HepG2 (cell line): ENCODE data around the gene PPOX. TPM values are rescaled to one million over a fixed set of nuclear protein-coding genes. Genes with fewer than 3 reads are reported as not detected.

ENCODE experiments used
- ADNP ChIP-seq: sonication (generic); formaldehyde crosslinking; IDR thresholded peaks from 2 replicates; pipeline ENCODE4 v1.4.0; 2020; ENCODE audit warnings: missing genetic modification reagents
- ATF7-NPFF ChIP-seq: sonication (generic); formaldehyde crosslinking; IDR thresholded peaks from 2 replicates; pipeline ENCODE4 v1.8.1; 2023; ENCODE audit warnings: mild to moderate bottlenecking, low read depth, missing genetic modification reagents, moderate library complexity
- CREB1 ChIP-seq, 2 experiments: fragments of 450-650 bp in 1 of 2; IDR thresholded peaks; 2 replicates each; pipeline ENCODE4 v1.6.1; 2016 to 2017; ENCODE audit warnings: control low read depth in 1 of 2, mild to moderate bottlenecking in 1 of 2, missing compliant biosample characterization in 1 of 2, missing genetic modification characterization in 1 of 2
- HHEX ChIP-seq: IDR thresholded peaks from 2 replicates; pipeline ENCODE4 v1.6.1; 2016; ENCODE audit warnings: control low read depth
- MXI1 ChIP-seq: IDR thresholded peaks from 3 replicates; pipeline ENCODE4 v1.6.1; 2012; ENCODE audit warnings: low read depth, low read length, inconsistent platforms, borderline replicate concordance
- MYNN ChIP-seq: sonication (generic); formaldehyde crosslinking; IDR thresholded peaks from 2 replicates; pipeline ENCODE4 v1.4.0; 2020; ENCODE audit warnings: mild to moderate bottlenecking, low read depth, missing genetic modification reagents
- NFKBIZ ChIP-seq: IDR thresholded peaks from 2 replicates; pipeline ENCODE4 v1.6.1; 2018; ENCODE audit warnings: missing genetic modification reagents, missing compliant biosample characterization
- SRSF1 ChIP-seq: fragments of 200-400 bp; formaldehyde crosslinking; optimal IDR thresholded peaks from 2 replicates; pipeline ENCODE3; 2017; ENCODE audit warnings: mild to moderate bottlenecking, low read depth, low read length, moderate library complexity
- SRSF4 ChIP-seq: fragments of 200-400 bp; formaldehyde crosslinking; IDR thresholded peaks from one replicate; pipeline ENCODE4 v1.6.1; 2018; ENCODE audit warnings: mild to moderate bottlenecking, low read depth, low read length, moderate library complexity; ENCODE audit not compliant: poor library complexity, severe bottlenecking
- TFE3 ChIP-seq: IDR thresholded peaks from 2 replicates; pipeline ENCODE4 v1.6.1; 2016
- ZFP37 ChIP-seq: sonication (generic); formaldehyde crosslinking; IDR thresholded peaks from 2 replicates; pipeline ENCODE4 v1.4.0; 2020; ENCODE audit warnings: missing genetic modification reagents, borderline replicate concordance
- ZFP82 ChIP-seq: sonication (generic); formaldehyde crosslinking; IDR thresholded peaks from 2 replicates; pipeline ENCODE4 v1.5.1; 2020; ENCODE audit warnings: mild to moderate bottlenecking, missing genetic modification reagents, borderline replicate concordance
- ZHX1 ChIP-seq: sonication (generic); formaldehyde crosslinking; IDR thresholded peaks from 2 replicates; pipeline ENCODE4 v1.8.1; 2022; ENCODE audit warnings: low read depth, mild to moderate bottlenecking, missing genetic modification reagents
- ZNF230 ChIP-seq: sonication (generic); formaldehyde crosslinking; IDR thresholded peaks from 2 replicates; pipeline ENCODE4 v1.4.0; 2020; ENCODE audit warnings: mild to moderate bottlenecking, missing genetic modification reagents
- ZNF317 ChIP-seq: sonication (generic); formaldehyde crosslinking; IDR thresholded peaks from 2 replicates; pipeline ENCODE4 v1.5.0; 2020; ENCODE audit warnings: mild to moderate bottlenecking, missing genetic modification reagents
- polyA plus RNA-seq, 8 experiments: library from polyadenylated mRNA; depleted of rRNA in 3 of 8; stranded (reverse) in 7 of 8; unstranded in 1 of 8; fragments of >200 nt; fragmentation: Illumina TruSeq in 4 of 8; extraction: Trizol in 4 of 8; gene quantifications; 2 replicates each; pipeline versions ENCODE4 v1.2.1 to v1.2.3, GENCODE V29; 2011 to 2016; ENCODE audit warnings: low read depth in 4 of 8, missing spikeins in 1 of 8, mixed read lengths in 1 of 8; ENCODE audit not compliant: insufficient read depth in 1 of 8
- total RNA-seq, 5 experiments: library from RNA; depleted of rRNA; stranded (reverse); fragments of >200 nt; fragmentation: Illumina TruSeq; extraction: Trizol; gene quantifications; 2 replicates each; pipeline ENCODE4 v1.2.3, GENCODE V29; 2016; ENCODE audit warnings: low read depth in 1 of 5
- TF ChIP-seq, protein P1 (sequence below): sonication (generic); formaldehyde crosslinking; IDR thresholded peaks from 2 replicates; pipeline ENCODE4 v1.4.0; 2020; ENCODE audit warnings: missing genetic modification reagents
- TF ChIP-seq, protein P2 (sequence below): sonication (generic); formaldehyde crosslinking; IDR thresholded peaks from 2 replicates; pipeline ENCODE4 v1.8.0; 2022; ENCODE audit warnings: low read depth, missing genetic modification reagents
- TF ChIP-seq, protein P3 (sequence below): sonication (generic); formaldehyde crosslinking; IDR thresholded peaks from 2 replicates; pipeline ENCODE4 v1.4.0; 2020; ENCODE audit warnings: missing genetic modification reagents

PPOX gene
- total and polyA plus RNA-seq, 2 of the 13 experiments (the other 11 are each of a cell fraction or from before 2014, with no cell fraction given), result 15.5 to 27.7 TPM

GRCh38 chr1:161153682-161154337 is 12.4 kb upstream of the PPOX start, which contains the start of gene UFC1 (continued):
- TF ChIP-seq, protein P1, sequence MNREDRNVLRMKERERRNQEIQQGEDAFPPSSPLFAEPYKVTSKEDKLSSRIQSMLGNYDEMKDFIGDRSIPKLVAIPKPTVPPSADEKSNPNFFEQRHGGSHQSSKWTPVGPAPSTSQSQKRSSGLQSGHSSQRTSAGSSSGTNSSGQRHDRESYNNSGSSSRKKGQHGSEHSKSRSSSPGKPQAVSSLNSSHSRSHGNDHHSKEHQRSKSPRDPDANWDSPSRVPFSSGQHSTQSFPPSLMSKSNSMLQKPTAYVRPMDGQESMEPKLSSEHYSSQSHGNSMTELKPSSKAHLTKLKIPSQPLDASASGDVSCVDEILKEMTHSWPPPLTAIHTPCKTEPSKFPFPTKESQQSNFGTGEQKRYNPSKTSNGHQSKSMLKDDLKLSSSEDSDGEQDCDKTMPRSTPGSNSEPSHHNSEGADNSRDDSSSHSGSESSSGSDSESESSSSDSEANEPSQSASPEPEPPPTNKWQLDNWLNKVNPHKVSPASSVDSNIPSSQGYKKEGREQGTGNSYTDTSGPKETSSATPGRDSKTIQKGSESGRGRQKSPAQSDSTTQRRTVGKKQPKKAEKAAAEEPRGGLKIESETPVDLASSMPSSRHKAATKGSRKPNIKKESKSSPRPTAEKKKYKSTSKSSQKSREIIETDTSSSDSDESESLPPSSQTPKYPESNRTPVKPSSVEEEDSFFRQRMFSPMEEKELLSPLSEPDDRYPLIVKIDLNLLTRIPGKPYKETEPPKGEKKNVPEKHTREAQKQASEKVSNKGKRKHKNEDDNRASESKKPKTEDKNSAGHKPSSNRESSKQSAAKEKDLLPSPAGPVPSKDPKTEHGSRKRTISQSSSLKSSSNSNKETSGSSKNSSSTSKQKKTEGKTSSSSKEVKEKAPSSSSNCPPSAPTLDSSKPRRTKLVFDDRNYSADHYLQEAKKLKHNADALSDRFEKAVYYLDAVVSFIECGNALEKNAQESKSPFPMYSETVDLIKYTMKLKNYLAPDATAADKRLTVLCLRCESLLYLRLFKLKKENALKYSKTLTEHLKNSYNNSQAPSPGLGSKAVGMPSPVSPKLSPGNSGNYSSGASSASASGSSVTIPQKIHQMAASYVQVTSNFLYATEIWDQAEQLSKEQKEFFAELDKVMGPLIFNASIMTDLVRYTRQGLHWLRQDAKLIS (CRISPR knock-in tag), result no peak; the same call in 1 of the 2 replicates
- TF ChIP-seq ZHX1 (CRISPR knock-in tag), result peak; percentile 77
- TF ChIP-seq CREB1 (IDR thresholded peaks at IDR 0.05), result peak; percentile 56
- TF ChIP-seq CREB1 (CRISPR knock-in tag; IDR thresholded peaks at IDR 0.05), result peak; percentile 83
- no peak for TF ChIP-seq ZNF230 (CRISPR knock-in tag)
- TF ChIP-seq, protein P2, sequence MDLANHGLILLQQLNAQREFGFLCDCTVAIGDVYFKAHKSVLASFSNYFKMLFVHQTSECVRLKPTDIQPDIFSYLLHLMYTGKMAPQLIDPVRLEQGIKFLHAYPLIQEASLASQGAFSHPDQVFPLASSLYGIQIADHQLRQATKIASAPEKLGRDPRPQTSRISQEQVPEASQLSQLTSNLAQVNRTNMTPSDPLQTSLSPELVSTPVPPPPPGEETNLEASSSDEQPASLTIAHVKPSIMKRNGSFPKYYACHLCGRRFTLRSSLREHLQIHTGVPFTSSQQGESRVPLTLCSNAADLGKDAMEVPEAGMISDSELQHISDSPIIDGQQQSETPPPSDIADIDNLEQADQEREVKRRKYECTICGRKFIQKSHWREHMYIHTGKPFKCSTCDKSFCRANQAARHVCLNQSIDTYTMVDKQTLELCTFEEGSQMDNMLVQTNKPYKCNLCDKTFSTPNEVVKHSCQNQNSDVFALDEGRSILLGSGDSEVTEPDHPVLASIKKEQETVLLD (CRISPR knock-in tag), result no peak
- TF ChIP-seq ZNF317 (CRISPR knock-in tag), result peak; percentile 55; the same call in 1 of the 2 replicates
- no peak for TF ChIP-seq ADNP (CRISPR knock-in tag)
- TF ChIP-seq SRSF1, result no peak
- TF ChIP-seq MXI1, result no peak; the same call in 2 of the 3 replicates
- TF ChIP-seq HHEX, result no peak
- no peak for TF ChIP-seq MYNN (CRISPR knock-in tag)
- no peak for TF ChIP-seq ATF7-NPFF (CRISPR knock-in tag)
- TF ChIP-seq ZFP37 (CRISPR knock-in tag), result no peak
- TF ChIP-seq, protein P3, sequence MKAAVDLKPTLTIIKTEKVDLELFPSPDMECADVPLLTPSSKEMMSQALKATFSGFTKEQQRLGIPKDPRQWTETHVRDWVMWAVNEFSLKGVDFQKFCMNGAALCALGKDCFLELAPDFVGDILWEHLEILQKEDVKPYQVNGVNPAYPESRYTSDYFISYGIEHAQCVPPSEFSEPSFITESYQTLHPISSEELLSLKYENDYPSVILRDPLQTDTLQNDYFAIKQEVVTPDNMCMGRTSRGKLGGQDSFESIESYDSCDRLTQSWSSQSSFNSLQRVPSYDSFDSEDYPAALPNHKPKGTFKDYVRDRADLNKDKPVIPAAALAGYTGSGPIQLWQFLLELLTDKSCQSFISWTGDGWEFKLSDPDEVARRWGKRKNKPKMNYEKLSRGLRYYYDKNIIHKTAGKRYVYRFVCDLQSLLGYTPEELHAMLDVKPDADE (CRISPR knock-in tag), result no peak
- peak; percentile 40; the same call in 1 of the 2 replicates for TF ChIP-seq NFKBIZ
- no peak for TF ChIP-seq SRSF4
- no peak for TF ChIP-seq ZFP82 (CRISPR knock-in tag)
- peak; percentile 50; the same call in 1 of the 2 replicates for TF ChIP-seq TFE3
